Raji (cell line): ENCODE results near the gene KRT73.

ENCODE experiments used
- POLR2A ChIP-seq: IDR thresholded peaks from 2 replicates; pipeline ENCODE4 v1.6.1; 2011; ENCODE audit warnings: low read depth, low read length, control low read depth; ENCODE audit not compliant: insufficient read depth

KRT73 gene

GRCh38 chr12:52579468-52580465, 38.6 kb downstream of the KRT73 start:
- TF ChIP-seq POLR2A = no peak

GRCh38 chr12:52578469-52578868, 39.9 kb downstream of the KRT73 start:
- no peak for TF ChIP-seq POLR2A

GRCh38 chr12:52577316-52577715, 41.0 kb downstream of the KRT73 start:
- no peak for TF ChIP-seq POLR2A

GRCh38 chr12:52575948-52576347, 42.4 kb downstream of the KRT73 start:
- no peak for TF ChIP-seq POLR2A

- TF ChIP-seq POLR2A = no peak
Measured at GRCh38 chr12:52575256-52575655, 43.1 kb downstream of the KRT73 start.

- no peak for TF ChIP-seq POLR2A
Measured at GRCh38 chr12:52573743-52574142, 44.6 kb downstream of the KRT73 start, which contains the start of gene KRT74. Gene KRT74, minus strand, starts transcription at chr12:52573843. Its CDS starts 66 bp downstream, at chr12:52573777.

GRCh38 chr12:52573306-52573705, 45.1 kb downstream of the KRT73 start:
- TF ChIP-seq POLR2A = no peak

GRCh38 chr12:52570511-52570910, 47.8 kb downstream of the KRT73 start:
- no peak for TF ChIP-seq POLR2A

- no peak for TF ChIP-seq POLR2A
Measured at GRCh38 chr12:52568111-52568510, 50.2 kb downstream of the KRT73 start.

- TF ChIP-seq POLR2A = no peak
Measured at GRCh38 chr12:52566847-52567291, 51.5 kb downstream of the KRT73 start.

GRCh38 chr12:52564582-52564981, 53.8 kb downstream of the KRT73 start:
- no peak for TF ChIP-seq POLR2A

GRCh38 chr12:52561880-52562449, 56.4 kb downstream of the KRT73 start:
- no peak for TF ChIP-seq POLR2A

- TF ChIP-seq POLR2A = no peak
Measured at GRCh38 chr12:52559979-52560378, 58.4 kb downstream of the KRT73 start.

GRCh38 chr12:52558781-52559445, 59.4 kb downstream of the KRT73 start:
- no peak for TF ChIP-seq POLR2A
